ENCODE measurements around the gene SDHAF2.

SDHAF2 gene

DNA sequence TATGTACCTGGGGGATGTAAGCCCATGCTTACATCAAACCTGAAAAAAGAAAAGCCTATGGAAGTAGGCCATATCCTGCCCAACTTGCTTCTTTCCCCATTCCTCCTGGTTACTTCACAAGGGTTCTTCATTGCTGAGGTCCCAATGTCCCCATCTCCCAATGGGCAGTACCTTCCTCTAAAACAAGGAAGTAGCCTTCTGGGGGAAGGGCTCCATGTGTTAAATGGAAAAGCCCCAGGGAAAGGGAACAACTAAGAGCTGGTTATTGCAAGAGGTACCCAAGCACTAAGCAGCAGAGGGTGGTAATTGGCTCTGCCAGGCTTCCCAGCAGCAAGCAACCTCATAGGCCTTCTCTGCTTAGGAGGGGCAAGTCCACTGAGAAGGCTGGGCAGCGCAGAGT lies 26.3 kb upstream of the SDHAF2 start (continued):
- TF ChIP-seq, protein P1, sequence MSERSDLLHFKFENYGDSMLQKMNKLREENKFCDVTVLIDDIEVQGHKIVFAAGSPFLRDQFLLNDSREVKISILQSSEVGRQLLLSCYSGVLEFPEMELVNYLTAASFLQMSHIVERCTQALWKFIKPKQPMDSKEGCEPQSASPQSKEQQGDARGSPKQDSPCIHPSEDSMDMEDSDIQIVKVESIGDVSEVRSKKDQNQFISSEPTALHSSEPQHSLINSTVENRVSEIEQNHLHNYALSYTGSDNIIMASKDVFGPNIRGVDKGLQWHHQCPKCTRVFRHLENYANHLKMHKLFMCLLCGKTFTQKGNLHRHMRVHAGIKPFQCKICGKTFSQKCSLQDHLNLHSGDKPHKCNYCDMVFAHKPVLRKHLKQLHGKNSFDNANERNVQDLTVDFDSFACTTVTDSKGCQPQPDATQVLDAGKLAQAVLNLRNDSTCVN (tag by site-specific recombination; optimal IDR thresholded peaks at IDR 0.05): no peak
- TF ChIP-seq ZFHX2 (tag by site-specific recombination; conservative IDR thresholded peaks at IDR 0.05): no peak

DNA sequence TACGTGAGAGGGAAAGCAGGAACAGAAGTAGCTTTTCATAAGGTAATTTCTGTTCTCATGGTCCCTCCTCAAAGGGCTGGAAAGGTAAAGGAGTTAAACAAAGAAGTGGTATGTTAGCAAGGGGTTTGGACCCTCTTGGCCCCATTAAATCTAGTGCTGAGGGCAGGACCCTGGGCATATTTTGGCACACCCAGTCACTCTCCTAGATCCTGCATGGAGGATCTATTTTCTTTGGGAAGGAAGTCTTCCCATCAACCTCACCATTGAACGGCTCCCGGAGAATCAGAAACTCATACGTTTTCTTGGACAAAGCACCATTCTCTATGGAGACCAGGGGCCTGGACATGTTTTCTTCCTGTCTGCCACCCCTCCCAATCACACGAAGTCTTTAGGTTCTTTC lies 25.8 kb upstream of the SDHAF2 start:
- Histone ChIP-seq H3K36me3 (ENCODE audit: control insufficient read depth in 2 of 2, insufficient read depth in 1 of 2, low read length in 2 of 2) (peaks cover 18 to 85% of the 10 kb centered on the region in 2 experiments), H3K9me3 (ENCODE audit: control insufficient read depth, insufficient read depth, low read depth, low read length) (no peaks in the 10 kb centered on the region), H3K4me3 (ENCODE audit: low read depth, low read length) (no peak overlapping the region), H3K27ac (ENCODE audit: extremely low read depth, low read depth, low read length) (no peak overlapping the region), H3K4me1 (ENCODE audit: control insufficient read depth, insufficient read depth, low read length) (no peaks in the 10 kb centered on the region)
- no peak for TF ChIP-seq ZBTB17 (tag by site-specific recombination; IDR thresholded peaks at IDR 0.05)
- no peak for TF ChIP-seq ZNF214 (tag by site-specific recombination; IDR thresholded peaks at IDR 0.05; ENCODE audit: borderline replicate concordance)
- TF ChIP-seq EGR2 (tag by site-specific recombination; IDR thresholded peaks at IDR 0.05; ENCODE audit: low read depth): no peak
- TF ChIP-seq ZNF621 (tag by site-specific recombination; IDR thresholded peaks at IDR 0.05): no peak
- TF ChIP-seq, protein P2, sequence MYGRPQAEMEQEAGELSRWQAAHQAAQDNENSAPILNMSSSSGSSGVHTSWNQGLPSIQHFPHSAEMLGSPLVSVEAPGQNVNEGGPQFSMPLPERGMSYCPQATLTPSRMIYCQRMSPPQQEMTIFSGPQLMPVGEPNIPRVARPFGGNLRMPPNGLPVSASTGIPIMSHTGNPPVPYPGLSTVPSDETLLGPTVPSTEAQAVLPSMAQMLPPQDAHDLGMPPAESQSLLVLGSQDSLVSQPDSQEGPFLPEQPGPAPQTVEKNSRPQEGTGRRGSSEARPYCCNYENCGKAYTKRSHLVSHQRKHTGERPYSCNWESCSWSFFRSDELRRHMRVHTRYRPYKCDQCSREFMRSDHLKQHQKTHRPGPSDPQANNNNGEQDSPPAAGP (tag by site-specific recombination; IDR thresholded peaks at IDR 0.05): no peak
- TF ChIP-seq, protein P3, sequence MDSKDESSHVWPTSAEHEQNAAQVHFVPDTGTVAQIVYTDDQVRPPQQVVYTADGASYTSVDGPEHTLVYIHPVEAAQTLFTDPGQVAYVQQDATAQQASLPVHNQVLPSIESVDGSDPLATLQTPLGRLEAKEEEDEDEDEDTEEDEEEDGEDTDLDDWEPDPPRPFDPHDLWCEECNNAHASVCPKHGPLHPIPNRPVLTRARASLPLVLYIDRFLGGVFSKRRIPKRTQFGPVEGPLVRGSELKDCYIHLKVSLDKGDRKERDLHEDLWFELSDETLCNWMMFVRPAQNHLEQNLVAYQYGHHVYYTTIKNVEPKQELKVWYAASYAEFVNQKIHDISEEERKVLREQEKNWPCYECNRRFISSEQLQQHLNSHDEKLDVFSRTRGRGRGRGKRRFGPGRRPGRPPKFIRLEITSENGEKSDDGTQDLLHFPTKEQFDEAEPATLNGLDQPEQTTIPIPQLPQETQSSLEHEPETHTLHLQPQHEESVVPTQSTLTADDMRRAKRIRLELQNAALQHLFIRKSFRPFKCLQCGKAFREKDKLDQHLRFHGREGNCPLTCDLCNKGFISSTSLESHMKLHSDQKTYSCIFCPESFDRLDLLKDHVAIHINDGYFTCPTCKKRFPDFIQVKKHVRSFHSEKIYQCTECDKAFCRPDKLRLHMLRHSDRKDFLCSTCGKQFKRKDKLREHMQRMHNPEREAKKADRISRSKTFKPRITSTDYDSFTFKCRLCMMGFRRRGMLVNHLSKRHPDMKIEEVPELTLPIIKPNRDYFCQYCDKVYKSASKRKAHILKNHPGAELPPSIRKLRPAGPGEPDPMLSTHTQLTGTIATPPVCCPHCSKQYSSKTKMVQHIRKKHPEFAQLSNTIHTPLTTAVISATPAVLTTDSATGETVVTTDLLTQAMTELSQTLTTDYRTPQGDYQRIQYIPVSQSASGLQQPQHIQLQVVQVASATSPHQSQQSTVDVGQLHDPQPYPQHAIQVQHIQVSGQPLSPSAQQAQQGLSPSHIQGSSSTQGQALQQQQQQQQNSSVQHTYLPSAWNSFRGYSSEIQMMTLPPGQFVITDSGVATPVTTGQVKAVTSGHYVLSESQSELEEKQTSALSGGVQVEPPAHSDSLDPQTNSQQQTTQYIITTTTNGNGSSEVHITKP (tag by site-specific recombination; IDR thresholded peaks at IDR 0.05): no peak
- no peak for TF ChIP-seq ZNF707 (tag by site-specific recombination; IDR thresholded peaks at IDR 0.05)
- TF ChIP-seq, protein P4, sequence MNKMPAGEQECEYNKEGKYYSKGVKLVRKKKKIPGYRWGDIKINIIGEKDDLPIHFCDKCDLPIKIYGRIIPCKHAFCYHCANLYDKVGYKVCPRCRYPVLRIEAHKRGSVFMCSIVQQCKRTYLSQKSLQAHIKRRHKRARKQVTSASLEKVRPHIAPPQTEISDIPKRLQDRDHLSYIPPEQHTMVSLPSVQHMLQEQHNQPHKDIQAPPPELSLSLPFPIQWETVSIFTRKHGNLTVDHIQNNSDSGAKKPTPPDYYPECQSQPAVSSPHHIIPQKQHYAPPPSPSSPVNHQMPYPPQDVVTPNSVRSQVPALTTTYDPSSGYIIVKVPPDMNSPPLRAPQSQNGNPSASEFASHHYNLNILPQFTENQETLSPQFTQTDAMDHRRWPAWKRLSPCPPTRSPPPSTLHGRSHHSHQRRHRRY (tag by site-specific recombination; IDR thresholded peaks at IDR 0.05): no peak
- no peak for TF ChIP-seq ATF2 (tag by site-specific recombination; IDR thresholded peaks at IDR 0.05; ENCODE audit: low read depth)
- CTCF ChIA-PET: interaction anchor here (1.2 kb wide), 1 partner anchor 11 kb away, joined by 4 read pairs; the partner anchor contains the start of gene TMEM216
- POLR2A ChIA-PET: no interaction called here

DNA sequence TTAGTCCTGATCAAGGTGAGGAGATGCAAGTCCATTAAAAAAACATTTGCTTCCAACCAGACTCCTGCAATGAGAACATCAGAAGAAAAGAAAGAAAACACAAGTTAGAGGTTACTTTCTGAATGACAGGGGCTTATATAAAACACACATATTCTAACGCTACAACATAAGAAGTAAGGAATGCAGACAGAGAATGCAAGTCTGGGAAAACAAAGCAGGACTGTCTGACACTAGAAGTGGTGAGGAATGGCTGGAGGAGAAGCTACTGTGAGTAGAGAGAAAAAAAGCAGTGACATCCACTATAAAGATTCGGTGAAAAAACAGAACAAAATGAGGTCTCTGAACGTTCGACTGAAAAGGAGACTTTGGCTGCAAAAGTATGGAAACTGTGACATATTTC lies 25.3 kb upstream of the SDHAF2 start:
- ChIA-PET POLR2A (no interaction called here), CTCF (no interaction called here)
- Histone ChIP-seq H3K4me1 (ENCODE audit: control insufficient read depth, insufficient read depth, low read length) (no peaks in the 10 kb centered on the region), H3K27ac (ENCODE audit: extremely low read depth, low read depth, low read length) (no peak overlapping the region), H3K36me3 (ENCODE audit: control insufficient read depth in 2 of 2, insufficient read depth in 1 of 2, low read length in 2 of 2) (peaks cover 20 to 89% of the 10 kb centered on the region in 2 experiments), H3K9me3 (ENCODE audit: control insufficient read depth, insufficient read depth, low read depth, low read length) (no peaks in the 10 kb centered on the region), H3K4me3 (ENCODE audit: low read depth, low read length) (no peak overlapping the region)
- TF ChIP-seq ZNF302 (tag by site-specific recombination; IDR thresholded peaks at IDR 0.05; ENCODE audit: low read depth): no peak
- TF ChIP-seq ZNF211 (tag by site-specific recombination; IDR thresholded peaks at IDR 0.05; ENCODE audit: low read depth): no peak
- no peak for TF ChIP-seq ZNF558 (tag by site-specific recombination; IDR thresholded peaks at IDR 0.05)
- TF ChIP-seq ZNF843 (tag by site-specific recombination; IDR thresholded peaks at IDR 0.05): no peak
- no peak for TF ChIP-seq ZNF768 (tag by site-specific recombination; IDR thresholded peaks at IDR 0.05)
- TF ChIP-seq, protein P5, sequence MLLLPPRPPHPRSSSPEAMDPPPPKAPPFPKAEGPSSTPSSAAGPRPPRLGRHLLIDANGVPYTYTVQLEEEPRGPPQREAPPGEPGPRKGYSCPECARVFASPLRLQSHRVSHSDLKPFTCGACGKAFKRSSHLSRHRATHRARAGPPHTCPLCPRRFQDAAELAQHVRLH (tag by site-specific recombination; IDR thresholded peaks at IDR 0.05): no peak

Measured in HEK293 (cell line).